ENCODE results near the gene SOX18. TPM values are rescaled to one million over a fixed set of nuclear protein-coding genes. Genes with fewer than 3 reads are reported as not detected.

The SOX18 gene
- total and polyA plus RNA-seq, 2 experiments from 2014 or later, result 0.21 TPM; not detected in 1

DNA sequence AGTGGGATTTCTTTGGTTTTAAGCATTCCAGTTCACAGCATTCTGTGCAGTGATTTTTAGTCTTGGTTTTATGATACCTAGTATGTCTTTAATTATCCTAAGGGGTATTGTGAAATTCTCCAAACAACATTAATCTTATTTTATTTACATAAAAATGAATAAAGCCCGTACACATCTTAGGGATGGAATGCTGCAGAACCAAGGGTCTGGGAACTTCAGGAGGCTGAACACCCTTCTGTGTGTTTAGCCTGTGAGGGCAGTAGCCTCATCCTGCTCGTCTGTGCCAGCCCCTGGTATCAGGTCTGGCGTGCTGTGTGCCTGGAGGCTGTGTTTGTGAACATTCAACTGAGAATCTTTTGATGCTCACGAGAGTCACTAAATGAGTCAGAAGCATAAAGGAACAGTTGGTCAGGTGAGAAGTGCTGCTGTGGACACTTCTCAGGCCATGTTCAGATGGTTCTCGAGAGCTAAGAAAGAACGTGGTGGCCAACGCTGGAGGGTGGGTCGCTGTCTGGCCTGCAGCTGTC is 38.7 kb downstream of the SOX18 start (continued):
- TF ChIP-seq, protein P1, sequence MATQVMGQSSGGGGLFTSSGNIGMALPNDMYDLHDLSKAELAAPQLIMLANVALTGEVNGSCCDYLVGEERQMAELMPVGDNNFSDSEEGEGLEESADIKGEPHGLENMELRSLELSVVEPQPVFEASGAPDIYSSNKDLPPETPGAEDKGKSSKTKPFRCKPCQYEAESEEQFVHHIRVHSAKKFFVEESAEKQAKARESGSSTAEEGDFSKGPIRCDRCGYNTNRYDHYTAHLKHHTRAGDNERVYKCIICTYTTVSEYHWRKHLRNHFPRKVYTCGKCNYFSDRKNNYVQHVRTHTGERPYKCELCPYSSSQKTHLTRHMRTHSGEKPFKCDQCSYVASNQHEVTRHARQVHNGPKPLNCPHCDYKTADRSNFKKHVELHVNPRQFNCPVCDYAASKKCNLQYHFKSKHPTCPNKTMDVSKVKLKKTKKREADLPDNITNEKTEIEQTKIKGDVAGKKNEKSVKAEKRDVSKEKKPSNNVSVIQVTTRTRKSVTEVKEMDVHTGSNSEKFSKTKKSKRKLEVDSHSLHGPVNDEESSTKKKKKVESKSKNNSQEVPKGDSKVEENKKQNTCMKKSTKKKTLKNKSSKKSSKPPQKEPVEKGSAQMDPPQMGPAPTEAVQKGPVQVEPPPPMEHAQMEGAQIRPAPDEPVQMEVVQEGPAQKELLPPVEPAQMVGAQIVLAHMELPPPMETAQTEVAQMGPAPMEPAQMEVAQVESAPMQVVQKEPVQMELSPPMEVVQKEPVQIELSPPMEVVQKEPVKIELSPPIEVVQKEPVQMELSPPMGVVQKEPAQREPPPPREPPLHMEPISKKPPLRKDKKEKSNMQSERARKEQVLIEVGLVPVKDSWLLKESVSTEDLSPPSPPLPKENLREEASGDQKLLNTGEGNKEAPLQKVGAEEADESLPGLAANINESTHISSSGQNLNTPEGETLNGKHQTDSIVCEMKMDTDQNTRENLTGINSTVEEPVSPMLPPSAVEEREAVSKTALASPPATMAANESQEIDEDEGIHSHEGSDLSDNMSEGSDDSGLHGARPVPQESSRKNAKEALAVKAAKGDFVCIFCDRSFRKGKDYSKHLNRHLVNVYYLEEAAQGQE (IDR thresholded peaks at IDR 0.05; ENCODE audit: unreplicated experiment), result no peak
- TF ChIP-seq ZNF114 (CRISPR knock-in tag; IDR thresholded peaks at IDR 0.05), result no peak
- TF ChIP-seq EZH2phosphoT487 (IDR thresholded peaks at IDR 0.05; ENCODE audit: unreplicated experiment), result no peak

DNA sequence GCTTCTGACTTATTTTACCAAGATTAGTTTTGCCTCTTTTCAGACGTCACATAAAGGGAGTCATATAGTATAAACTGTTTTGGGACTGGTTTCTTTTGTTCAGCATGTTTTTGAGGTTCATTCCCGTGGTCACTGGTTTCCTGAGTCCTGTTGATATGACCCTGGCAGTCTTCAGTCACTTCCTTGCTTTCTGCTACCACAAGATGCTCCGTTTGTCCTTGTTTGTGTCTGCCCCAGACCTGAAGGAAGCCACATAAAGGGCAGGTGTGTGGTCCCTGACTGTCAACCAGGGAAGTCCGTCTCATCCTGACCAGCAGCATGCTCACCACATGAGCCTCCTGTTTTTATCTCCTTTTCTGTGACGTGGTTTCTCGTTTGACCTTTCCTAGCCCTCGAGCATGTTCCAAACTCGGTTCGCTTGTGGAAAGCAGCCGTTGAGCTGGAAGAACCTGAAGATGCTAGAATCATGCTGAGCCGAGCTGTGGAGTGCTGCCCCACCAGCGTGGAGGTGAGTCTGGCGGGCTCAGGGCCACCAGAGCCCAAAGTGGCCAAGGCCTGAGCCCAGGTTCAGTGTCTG is 39.5 kb downstream of the SOX18 start:
- 0 out of 2 replicates have a peak, but pooled peaks cover 11% of the 10 kb centered on the region for H3F3A ChIP-seq (replicated peaks; ENCODE audit: low read depth)
- Mint-ChIP-seq H3K4me1 (no peaks in the 10 kb centered on the region), H3K9me3 (no peaks in the 10 kb centered on the region), H3K4me3 (no peak overlapping the region), H3K36me3 (ENCODE audit: low read depth) (peaks cover 67% of the 10 kb centered on the region), H3K27me3 (ENCODE audit: insufficient read depth, low read depth, poor library complexity) (no peaks in the 10 kb centered on the region), H3K27ac (no peak overlapping the region)
- H3K9me2 ChIP-seq (ENCODE audit: insufficient read depth), result no peaks in the 10 kb centered on the region
- H3K79me2 ChIP-seq (replicated peaks; ENCODE audit: insufficient read depth), result peaks cover 15% of the 10 kb centered on the region
- DNase-seq (ENCODE audit: low spot score), result no peak
- ATAC-seq, result no peak
- no peaks in the 10 kb centered on the region for H3K27me3 ChIP-seq (ENCODE audit: insufficient read depth)
- no peaks in the 10 kb centered on the region for H3K4me1 ChIP-seq (ENCODE audit: insufficient read depth)
- H3K36me3 ChIP-seq (ENCODE audit: insufficient read depth), result peaks cover 31% of the 10 kb centered on the region
- no peak overlapping the region for H3K4me3 ChIP-seq
- H3K4me2 ChIP-seq, result no peak overlapping the region
- peaks cover 12% of the 10 kb centered on the region for H4K20me1 ChIP-seq (replicated peaks; ENCODE audit: insufficient read depth)
- H2AFZ ChIP-seq, result no peak overlapping the region
- H3K27ac ChIP-seq (ENCODE audit: low read depth), result no peak overlapping the region
- TF ChIP-seq EZH2phosphoT487 (IDR thresholded peaks at IDR 0.05; ENCODE audit: unreplicated experiment) (no peak), EZH2 (IDR thresholded peaks at IDR 0.05; ENCODE audit: low read depth, unreplicated experiment) (no peak), POLR2AphosphoS5 (IDR thresholded peaks at IDR 0.05; ENCODE audit: low read depth) (no peak), ZNF331 (CRISPR knock-in tag; IDR thresholded peaks at IDR 0.05; ENCODE audit: low read depth) (no peak)
- TF ChIP-seq, protein P2, sequence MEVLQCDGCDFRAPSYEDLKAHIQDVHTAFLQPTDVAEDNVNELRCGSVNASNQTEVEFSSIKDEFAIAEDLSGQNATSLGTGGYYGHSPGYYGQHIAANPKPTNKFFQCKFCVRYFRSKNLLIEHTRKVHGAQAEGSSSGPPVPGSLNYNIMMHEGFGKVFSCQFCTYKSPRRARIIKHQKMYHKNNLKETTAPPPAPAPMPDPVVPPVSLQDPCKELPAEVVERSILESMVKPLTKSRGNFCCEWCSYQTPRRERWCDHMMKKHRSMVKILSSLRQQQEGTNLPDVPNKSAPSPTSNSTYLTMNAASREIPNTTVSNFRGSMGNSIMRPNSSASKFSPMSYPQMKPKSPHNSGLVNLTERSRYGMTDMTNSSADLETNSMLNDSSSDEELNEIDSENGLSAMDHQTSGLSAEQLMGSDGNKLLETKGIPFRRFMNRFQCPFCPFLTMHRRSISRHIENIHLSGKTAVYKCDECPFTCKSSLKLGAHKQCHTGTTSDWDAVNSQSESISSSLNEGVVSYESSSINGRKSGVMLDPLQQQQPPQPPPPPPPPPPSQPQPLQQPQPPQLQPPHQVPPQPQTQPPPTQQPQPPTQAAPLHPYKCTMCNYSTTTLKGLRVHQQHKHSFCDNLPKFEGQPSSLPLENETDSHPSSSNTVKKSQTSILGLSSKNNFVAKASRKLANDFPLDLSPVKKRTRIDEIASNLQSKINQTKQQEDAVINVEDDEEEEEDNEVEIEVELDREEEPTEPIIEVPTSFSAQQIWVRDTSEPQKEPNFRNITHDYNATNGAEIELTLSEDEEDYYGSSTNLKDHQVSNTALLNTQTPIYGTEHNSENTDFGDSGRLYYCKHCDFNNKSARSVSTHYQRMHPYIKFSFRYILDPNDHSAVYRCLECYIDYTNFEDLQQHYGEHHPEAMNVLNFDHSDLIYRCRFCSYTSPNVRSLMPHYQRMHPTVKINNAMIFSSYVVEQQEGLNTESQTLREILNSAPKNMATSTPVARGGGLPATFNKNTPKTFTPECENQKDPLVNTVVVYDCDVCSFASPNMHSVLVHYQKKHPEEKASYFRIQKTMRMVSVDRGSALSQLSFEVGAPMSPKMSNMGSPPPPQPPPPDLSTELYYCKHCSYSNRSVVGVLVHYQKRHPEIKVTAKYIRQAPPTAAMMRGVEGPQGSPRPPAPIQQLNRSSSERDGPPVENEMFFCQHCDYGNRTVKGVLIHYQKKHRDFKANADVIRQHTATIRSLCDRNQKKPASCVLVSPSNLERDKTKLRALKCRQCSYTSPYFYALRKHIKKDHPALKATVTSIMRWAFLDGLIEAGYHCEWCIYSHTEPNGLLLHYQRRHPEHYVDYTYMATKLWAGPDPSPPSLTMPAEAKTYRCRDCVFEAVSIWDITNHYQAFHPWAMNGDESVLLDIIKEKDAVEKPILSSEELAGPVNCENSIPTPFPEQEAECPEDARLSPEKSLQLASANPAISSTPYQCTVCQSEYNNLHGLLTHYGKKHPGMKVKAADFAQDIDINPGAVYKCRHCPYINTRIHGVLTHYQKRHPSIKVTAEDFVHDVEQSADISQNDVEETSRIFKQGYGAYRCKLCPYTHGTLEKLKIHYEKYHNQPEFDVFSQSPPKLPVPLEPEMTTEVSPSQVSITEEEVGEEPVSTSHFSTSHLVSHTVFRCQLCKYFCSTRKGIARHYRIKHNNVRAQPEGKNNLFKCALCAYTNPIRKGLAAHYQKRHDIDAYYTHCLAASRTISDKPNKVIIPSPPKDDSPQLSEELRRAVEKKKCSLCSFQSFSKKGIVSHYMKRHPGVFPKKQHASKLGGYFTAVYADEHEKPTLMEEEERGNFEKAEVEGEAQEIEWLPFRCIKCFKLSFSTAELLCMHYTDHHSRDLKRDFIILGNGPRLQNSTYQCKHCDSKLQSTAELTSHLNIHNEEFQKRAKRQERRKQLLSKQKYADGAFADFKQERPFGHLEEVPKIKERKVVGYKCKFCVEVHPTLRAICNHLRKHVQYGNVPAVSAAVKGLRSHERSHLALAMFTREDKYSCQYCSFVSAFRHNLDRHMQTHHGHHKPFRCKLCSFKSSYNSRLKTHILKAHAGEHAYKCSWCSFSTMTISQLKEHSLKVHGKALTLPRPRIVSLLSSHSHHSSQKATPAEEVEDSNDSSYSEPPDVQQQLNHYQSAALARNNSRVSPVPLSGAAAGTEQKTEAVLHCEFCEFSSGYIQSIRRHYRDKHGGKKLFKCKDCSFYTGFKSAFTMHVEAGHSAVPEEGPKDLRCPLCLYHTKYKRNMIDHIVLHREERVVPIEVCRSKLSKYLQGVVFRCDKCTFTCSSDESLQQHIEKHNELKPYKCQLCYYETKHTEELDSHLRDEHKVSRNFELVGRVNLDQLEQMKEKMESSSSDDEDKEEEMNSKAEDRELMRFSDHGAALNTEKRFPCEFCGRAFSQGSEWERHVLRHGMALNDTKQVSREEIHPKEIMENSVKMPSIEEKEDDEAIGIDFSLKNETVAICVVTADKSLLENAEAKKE (CRISPR knock-in tag; IDR thresholded peaks at IDR 0.05), result no peak
- TF ChIP-seq, protein P1 (IDR thresholded peaks at IDR 0.05; ENCODE audit: unreplicated experiment), result no peak
- TF ChIP-seq, protein P3, sequence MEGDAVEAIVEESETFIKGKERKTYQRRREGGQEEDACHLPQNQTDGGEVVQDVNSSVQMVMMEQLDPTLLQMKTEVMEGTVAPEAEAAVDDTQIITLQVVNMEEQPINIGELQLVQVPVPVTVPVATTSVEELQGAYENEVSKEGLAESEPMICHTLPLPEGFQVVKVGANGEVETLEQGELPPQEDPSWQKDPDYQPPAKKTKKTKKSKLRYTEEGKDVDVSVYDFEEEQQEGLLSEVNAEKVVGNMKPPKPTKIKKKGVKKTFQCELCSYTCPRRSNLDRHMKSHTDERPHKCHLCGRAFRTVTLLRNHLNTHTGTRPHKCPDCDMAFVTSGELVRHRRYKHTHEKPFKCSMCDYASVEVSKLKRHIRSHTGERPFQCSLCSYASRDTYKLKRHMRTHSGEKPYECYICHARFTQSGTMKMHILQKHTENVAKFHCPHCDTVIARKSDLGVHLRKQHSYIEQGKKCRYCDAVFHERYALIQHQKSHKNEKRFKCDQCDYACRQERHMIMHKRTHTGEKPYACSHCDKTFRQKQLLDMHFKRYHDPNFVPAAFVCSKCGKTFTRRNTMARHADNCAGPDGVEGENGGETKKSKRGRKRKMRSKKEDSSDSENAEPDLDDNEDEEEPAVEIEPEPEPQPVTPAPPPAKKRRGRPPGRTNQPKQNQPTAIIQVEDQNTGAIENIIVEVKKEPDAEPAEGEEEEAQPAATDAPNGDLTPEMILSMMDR (conservative IDR thresholded peaks at IDR 0.05; ENCODE audit: low read depth in 2 of 2), result no peak

Data from GM23338 (cell line).